HCT116 (cell line): ENCODE data around the gene NPR3. TPM values are rescaled to one million over a fixed set of nuclear protein-coding genes. Genes with fewer than 3 reads are reported as not detected.

Experiments used
- ATAC-seq: fragments of 200-7000 bp; cut with Tn5 transposase; 2 replicates; pipeline ENCODE4 v1.9.1; 2020; ENCODE audit warnings: mild to moderate bottlenecking, moderate library complexity
- BruUV-seq: library from RNA; stranded (reverse); fragments of 400-500 nt; replicated peaks from 2 replicates; lab custom pipeline; 2021; lab: Mats Ljungman, UMichigan
- CTCF ChIA-PET: fragments of 300-600 bp; sonication (Branson Sonifier 250); formaldehyde crosslinking; loops from one replicate; lab custom pipeline; 2021; ENCODE audit warnings: antibody characterized with exemption; lab: Charles Lee
- POLR2A ChIA-PET: fragments of 300-600, 350-600 bp; sonication (Branson Sonifier 250); formaldehyde crosslinking; loops from one replicate; lab custom pipeline; 2021; ENCODE audit warnings: antibody characterized with exemption; lab: Charles Lee
- RAD21 ChIA-PET, 2 experiments: fragments of 300-600 bp; sonication (Branson Sonifier 250); formaldehyde crosslinking; loops; one replicate each; lab custom pipeline; 2023; ENCODE audit warnings: low total read pairs in 2 of 2; ENCODE audit not compliant: uncharacterized antibody in 2 of 2, unreplicated experiment in 2 of 2, low non-redundant PET in 1 of 2; lab: Charles Lee
- DNase-seq: peaks from one replicate; pipeline ENCODE4 v3.0.0-alpha.2; 2010; ENCODE audit warnings: low read depth, low spot score
- H2AFZ ChIP-seq: fragments of 200-600 bp; shearing (Covaris generic), sonication (generic); 2 replicates; pipeline ENCODE4 v1.6.1; 2017; ENCODE audit warnings: low read depth, mixed run types, mixed read lengths, antibody characterized with exemption, low read length; ENCODE audit not compliant: poor library complexity, severe bottlenecking
- H3K27ac ChIP-seq: 2 replicates; pipeline ENCODE4 v1.5.1; 2012; ENCODE audit warnings: low read depth, low read length
- H3K27me3 ChIP-seq: fragments of 200-600 bp; sonication (generic); 2 replicates; pipeline ENCODE4 v1.6.1; 2016; ENCODE audit warnings: mixed run types, low read length, mixed read lengths; ENCODE audit not compliant: insufficient read depth
- H3K36me3 ChIP-seq, 2 experiments: fragments of 200-500 bp in 1 of 2; fragments of 200-600 bp in 1 of 2; sonication (Bioruptor generic) in 1 of 2; sonication (generic) in 1 of 2; 2 replicates each; pipeline versions ENCODE4 v1.5.1 to v1.6.1; 2014 to 2016; ENCODE audit warnings: low read length in 2 of 2, inconsistent platforms in 1 of 2, mixed read lengths in 1 of 2, mixed run types in 1 of 2; ENCODE audit not compliant: insufficient read depth in 2 of 2, control insufficient read depth in 1 of 2
- H3K4me1 ChIP-seq, 2 experiments: fragments of 200-600 bp in 1 of 2; sonication (generic) in 1 of 2; 2 replicates each; pipeline versions ENCODE4 v1.5.1 to v1.6.1; 2012 to 2017; ENCODE audit warnings: low read length in 2 of 2, inconsistent platforms in 1 of 2, mild to moderate bottlenecking in 1 of 2, mixed read lengths in 1 of 2, mixed run types in 1 of 2, moderate library complexity in 1 of 2; ENCODE audit not compliant: insufficient read depth in 2 of 2, control insufficient read depth in 1 of 2
- H3K4me2 ChIP-seq: fragments of 200-600 bp; sonication (generic); 2 replicates; pipeline ENCODE4 v1.6.1; 2017; ENCODE audit warnings: mixed run types, low read length, mixed read lengths
- H3K4me3 ChIP-seq, 2 experiments: fragments of 200-600 bp in 1 of 2; sonication (generic) in 1 of 2; replicated peaks in 1 of 2; 2 replicates each; pipeline ENCODE4 v1.5.1; 2011 to 2016; ENCODE audit warnings: low read length in 2 of 2, control low read depth in 1 of 2, low read depth in 1 of 2, mild to moderate bottlenecking in 1 of 2, mixed read lengths in 1 of 2, mixed run types in 1 of 2
- H3K79me2 ChIP-seq: fragments of 200-600 bp; sonication (generic); 2 replicates; pipeline ENCODE4 v1.6.1; 2017; ENCODE audit warnings: mild to moderate bottlenecking, mixed run types, low read length, moderate library complexity, mixed read lengths; ENCODE audit not compliant: insufficient read depth
- H3K9ac ChIP-seq: fragments of 200-600 bp; sonication (generic); 2 replicates; pipeline ENCODE4 v1.6.1; 2016; ENCODE audit warnings: low read length, mixed read lengths
- H3K9me2 ChIP-seq: fragments of 200-600 bp; sonication (generic), shearing (Covaris generic); 2 replicates; pipeline ENCODE4 v1.6.1; 2017; ENCODE audit warnings: mixed run types, mild to moderate bottlenecking, moderate library complexity; ENCODE audit not compliant: insufficient read depth
- H3K9me3 ChIP-seq, 2 experiments: fragments of 200-500 bp in 1 of 2; fragments of 200-600 bp in 1 of 2; sonication (Bioruptor generic) in 1 of 2; sonication (generic) in 1 of 2; 2 replicates each; pipeline ENCODE4 v1.6.1; 2014 to 2017; ENCODE audit warnings: low read length in 2 of 2, mixed read lengths in 2 of 2, inconsistent platforms in 1 of 2, low read depth in 1 of 2, mild to moderate bottlenecking in 1 of 2, mixed run types in 1 of 2, moderate library complexity in 1 of 2; ENCODE audit not compliant: control insufficient read depth in 1 of 2, insufficient read depth in 1 of 2
- H4K20me1 ChIP-seq: fragments of 200-600 bp; sonication (generic), shearing (Covaris generic); 2 replicates; pipeline ENCODE4 v1.6.1; 2017; ENCODE audit warnings: mixed run types, mild to moderate bottlenecking, moderate library complexity; ENCODE audit not compliant: insufficient read depth
- ATF3 ChIP-seq: IDR thresholded peaks from 2 replicates; pipeline ENCODE4 v1.6.1; 2012
- CBX3 ChIP-seq: IDR thresholded peaks from 2 replicates; pipeline ENCODE4 v1.6.1; 2012; ENCODE audit warnings: low read depth
- CTCF ChIP-seq, 3 experiments: fragments of 200-600 bp in 1 of 3; sonication (generic) in 1 of 3; IDR thresholded peaks in 2 of 3; conservative IDR thresholded peaks in 1 of 3; 2 replicates each; pipeline ENCODE4 v1.5.1; 2012 to 2017; ENCODE audit warnings: low read depth in 2 of 3, low read length in 2 of 3, antibody characterized with exemption in 1 of 3, borderline replicate concordance in 1 of 3, control low read depth in 1 of 3, mild to moderate bottlenecking in 1 of 3, mixed read lengths in 1 of 3, mixed run types in 1 of 3, moderate library complexity in 1 of 3; ENCODE audit not compliant: insufficient read depth in 1 of 3
- EGR1 ChIP-seq: IDR thresholded peaks from 2 replicates; pipeline ENCODE4 v1.6.1; 2012; ENCODE audit warnings: low read depth
- EZH2 ChIP-seq: fragments of 200-600 bp; sonication (generic); IDR thresholded peaks from 2 replicates; pipeline ENCODE4 v1.6.1; 2017; ENCODE audit warnings: antibody characterized with exemption, mixed run types
- EZH2phosphoT487 ChIP-seq: fragments of 200-600 bp; IDR thresholded peaks from 2 replicates; pipeline ENCODE4 v1.6.1; 2018; ENCODE audit warnings: antibody characterized with exemption, borderline replicate concordance
- MAX ChIP-seq: IDR thresholded peaks from 2 replicates; pipeline ENCODE4 v1.6.1; 2012
- POLR2A ChIP-seq: IDR thresholded peaks from 2 replicates; pipeline ENCODE4 v1.7.0; 2011; ENCODE audit warnings: borderline replicate concordance; ENCODE audit not compliant: insufficient read depth, insufficient read length; ENCODE audit errors: extremely low read depth
- POLR2AphosphoS5 ChIP-seq: IDR thresholded peaks from 2 replicates; pipeline ENCODE4 v1.6.1; 2011; ENCODE audit warnings: mild to moderate bottlenecking, low read depth, low read length, moderate library complexity
- RAD21 ChIP-seq: IDR thresholded peaks from 2 replicates; pipeline ENCODE4 v1.6.1; 2012; ENCODE audit warnings: low read depth, mild to moderate bottlenecking
- REST ChIP-seq: IDR thresholded peaks from 2 replicates; pipeline ENCODE4 v1.6.1; 2012; ENCODE audit warnings: low read depth
- SP1 ChIP-seq: IDR thresholded peaks from 2 replicates; pipeline ENCODE4 v1.6.1; 2012; ENCODE audit warnings: low read depth
- SRF ChIP-seq: IDR thresholded peaks from 2 replicates; pipeline ENCODE4 v1.6.1; 2012; ENCODE audit warnings: low read depth
- TCF7L2 ChIP-seq: IDR thresholded peaks from 2 replicates; pipeline ENCODE4 v1.7.0; 2011; ENCODE audit warnings: borderline replicate concordance, inconsistent platforms; ENCODE audit not compliant: insufficient read depth, insufficient read length; ENCODE audit errors: extremely low read depth
- ZBTB33 ChIP-seq: IDR thresholded peaks from 2 replicates; pipeline ENCODE4 v1.6.1; 2011; ENCODE audit warnings: mild to moderate bottlenecking, low read length, moderate library complexity; ENCODE audit not compliant: insufficient replicate concordance; ENCODE audit errors: extremely low read depth
- intact Hi-C: fragments of 100-400 bp; cut with micrococcal nuclease; formaldehyde crosslinking; loops from 2 replicates; pipeline ENCODE4 v1.10.0; 2022
- total RNA-seq: library from RNA; stranded (reverse); gene quantifications from one replicate; pipeline ENCODE4 v1.2.1, GENCODE V29; 2021; ENCODE audit not compliant: unreplicated experiment

NPR3 gene
- total RNA-seq, 1 experiment from 2014 or later, result 0.39 TPM

- Histone ChIP-seq H2AFZ (no peak overlapping the region), H4K20me1 (no peaks in the 10 kb centered on the region), H3K4me3 (no peak overlapping the region), H3K4me2 (no peak overlapping the region), H3K9me3 (no peaks in the 10 kb centered on the region), H3K27me3 (no peaks in the 10 kb centered on the region), H3K27ac (no peak overlapping the region), H3K9ac (no peak overlapping the region), H3K79me2 (no peaks in the 10 kb centered on the region), H3K36me3 (no peaks in the 10 kb centered on the region), H3K9me2 (no peaks in the 10 kb centered on the region), H3K4me1 (peaks cover 5 to 15% of the 10 kb centered on the region in 2 experiments; a peak in 3 of 4 replicates)
- CTCF ChIA-PET, result no interaction called here
- RAD21 ChIA-PET, result no interaction called here
- ATAC-seq, result no peak
- POLR2A ChIA-PET, result no interaction called here
- BruUV-seq, result no TSS peak
- no peak for DNase-seq
- TF ChIP-seq POLR2A (no peak), SRF (no peak), EGR1 (no peak), CTCF (IDR thresholded peaks at IDR 0.05 in 2 of 3, conservative IDR thresholded peaks at IDR 0.05 in 1 of 3; ENCODE audit: borderline replicate concordance in 1 of 3, insufficient read depth in 1 of 3, low read depth in 2 of 3, low read length in 2 of 3) (no peak), POLR2AphosphoS5 (no peak), SP1 (no peak), EZH2phosphoT487 (no peak), MAX (no peak), TCF7L2 (no peak), RAD21 (no peak), EZH2 (no peak), ZBTB33 (no peak), ATF3 (no peak), CBX3 (no peak), REST (no peak)
- intact Hi-C loops, result no loop called here
Observed at GRCh38 chr5:32770444-32770843, 59.3 kb downstream of the NPR3 start.
